Neural crest cell (in vitro differentiated cells): ENCODE results near the gene NKX3-2. TPM values are rescaled to one million over a fixed set of nuclear protein-coding genes. Genes with fewer than 3 reads are reported as not detected.

Source experiments
- DNase-seq: peaks from one replicate; pipeline ENCODE4 v3.0.0; 2021; ENCODE audit warnings: low read depth, mixed read lengths, low spot score
- H3K27ac Mint-ChIP-seq: one replicate; pipeline ENCODE4 v1.8.0; 2021; ENCODE audit warnings: mild to moderate bottlenecking, mixed read lengths; ENCODE audit not compliant: unreplicated experiment
- H3K27me3 Mint-ChIP-seq: 2 replicates; pipeline ENCODE4 v1.8.0; 2021; ENCODE audit warnings: low read depth, mild to moderate bottlenecking, mixed read lengths
- H3K36me3 Mint-ChIP-seq: 2 replicates; pipeline ENCODE4 v1.8.0; 2021; ENCODE audit warnings: low read depth, mild to moderate bottlenecking, mixed read lengths
- H3K4me1 Mint-ChIP-seq: 2 replicates; pipeline ENCODE4 v1.8.0; 2021; ENCODE audit warnings: mixed read lengths
- H3K4me3 Mint-ChIP-seq: one replicate; pipeline ENCODE4 v1.8.0; 2021; ENCODE audit warnings: mild to moderate bottlenecking, mixed read lengths
- H3K9me3 Mint-ChIP-seq: 2 replicates; pipeline ENCODE4 v1.8.0; 2021; ENCODE audit warnings: mixed read lengths
- CTCF ChIP-seq: fragments of 200-600 bp; sonication (generic); conservative IDR thresholded peaks from 2 replicates; pipeline ENCODE4 v1.5.0; 2021; ENCODE audit warnings: antibody characterized with exemption, mild to moderate bottlenecking
- total RNA-seq: library from RNA; stranded (reverse); gene quantifications from 2 replicates; pipeline ENCODE4 v1.2.1, GENCODE V29; 2021

Gene NKX3-2
- total RNA-seq, 1 donor from 2014 or later = 4.0 TPM

- Mint-ChIP-seq H3K27me3 (peaks cover 83% of the 10 kb centered on the region), H3K4me3 (no peak overlapping the region)
- DNase-seq = no peak
These were observed 20.5 kb downstream of the NKX3-2 start for GRCh38 chr4:13523591-13524503.

GRCh38 chr4:13523105-13523477, 21.2 kb downstream of the NKX3-2 start:
- Mint-ChIP-seq H3K27ac (no peak overlapping the region), H3K4me1 (no peaks in the 10 kb centered on the region), H3K36me3 (peaks cover 3% of the 10 kb centered on the region), H3K4me3 (no peak overlapping the region), H3K27me3 (peaks cover 77% of the 10 kb centered on the region), H3K9me3 (no peaks in the 10 kb centered on the region)
- TF ChIP-seq CTCF = no peak
- DNase-seq = no peak

More at GRCh38 chr4:13523591-13524503, 20.5 kb downstream of the NKX3-2 start:
- no peak for TF ChIP-seq CTCF
- no peaks in the 10 kb centered on the region for H3K4me1 Mint-ChIP-seq
- no peak overlapping the region for H3K27ac Mint-ChIP-seq
- no peaks in the 10 kb centered on the region for H3K9me3 Mint-ChIP-seq
- H3K36me3 Mint-ChIP-seq = peaks cover 3% of the 10 kb centered on the region

GRCh38 chr4:13522282-13523104, 21.8 kb downstream of the NKX3-2 start:
- H3K36me3 Mint-ChIP-seq = peaks cover 3% of the 10 kb centered on the region
- no peak for DNase-seq
- no peak overlapping the region for H3K27ac Mint-ChIP-seq
- no peaks in the 10 kb centered on the region for H3K9me3 Mint-ChIP-seq
- TF ChIP-seq CTCF = no peak
- no peaks in the 10 kb centered on the region for H3K4me1 Mint-ChIP-seq
- H3K27me3 Mint-ChIP-seq = peaks cover 72% of the 10 kb centered on the region
- H3K4me3 Mint-ChIP-seq = no peak overlapping the region

GRCh38 chr4:13521047-13521446, 23.3 kb downstream of the NKX3-2 start:
- no peak for DNase-seq
- no peaks in the 10 kb centered on the region for H3K9me3 Mint-ChIP-seq
- H3K4me3 Mint-ChIP-seq = no peak overlapping the region
- no peaks in the 10 kb centered on the region for H3K4me1 Mint-ChIP-seq
- H3K36me3 Mint-ChIP-seq = peaks cover 3% of the 10 kb centered on the region
- no peak for TF ChIP-seq CTCF
- H3K27me3 Mint-ChIP-seq = peaks cover 59% of the 10 kb centered on the region
- H3K27ac Mint-ChIP-seq = no peak overlapping the region

- H3K27ac Mint-ChIP-seq = no peak overlapping the region
- H3K36me3 Mint-ChIP-seq = no peaks in the 10 kb centered on the region
- no peaks in the 10 kb centered on the region for H3K9me3 Mint-ChIP-seq
- H3K4me1 Mint-ChIP-seq = peaks cover 4% of the 10 kb centered on the region
- DNase-seq = no peak
- H3K27me3 Mint-ChIP-seq = peaks cover 20% of the 10 kb centered on the region
- no peak for TF ChIP-seq CTCF
- no peak overlapping the region for H3K4me3 Mint-ChIP-seq
These were observed 27.9 kb downstream of the NKX3-2 start for GRCh38 chr4:13516315-13516860.
